Measurements from ENCODE around the gene KIAA2012.

Gene KIAA2012

GRCh38 chr2:202072737-202073401 is at the start of gene KIAA2012:
Gene KIAA2012 (plus strand): TSS chr2:202073255. CDS start chr2:202073628, 373 bp downstream.
- no peak for DNase-seq

- DNase-seq: no peak
Measured at GRCh38 chr2:202023904-202024266, 49.2 kb upstream of the KIAA2012 start.

- DNase-seq: no peak
Measured at GRCh38 chr2:202024871-202025270, 48.2 kb upstream of the KIAA2012 start.

- no peak for DNase-seq
Measured at GRCh38 chr2:202025816-202026215, 47.2 kb upstream of the KIAA2012 start.

- no peak for DNase-seq
Measured at GRCh38 chr2:202026507-202026906, 46.5 kb upstream of the KIAA2012 start.

- DNase-seq: no peak
Measured at GRCh38 chr2:202030691-202031090, 42.4 kb upstream of the KIAA2012 start.

- DNase-seq: no peak
Measured at GRCh38 chr2:202031246-202031951, 41.7 kb upstream of the KIAA2012 start.

GRCh38 chr2:202032846-202033316 is 40.2 kb upstream of the KIAA2012 start:
- peak; percentile 43 for DNase-seq

- peak; percentile 61 for DNase-seq
Measured at GRCh38 chr2:202033317-202034248, 39.5 kb upstream of the KIAA2012 start, which contains the start of gene FZD7. Gene FZD7 (plus strand): TSS chr2:202033855. CDS start chr2:202034648, 793 bp downstream.

- peak; percentile 29 for DNase-seq
Measured at GRCh38 chr2:202034249-202035088, 38.6 kb upstream of the KIAA2012 start.

GRCh38 chr2:202035089-202035940 is 37.7 kb upstream of the KIAA2012 start:
- no peak for DNase-seq

GRCh38 chr2:202035941-202036372 is 37.1 kb upstream of the KIAA2012 start:
- DNase-seq: no peak

- DNase-seq: no peak
Measured at GRCh38 chr2:202036601-202037037, 36.4 kb upstream of the KIAA2012 start.

GRCh38 chr2:202037086-202037485 is 36.0 kb upstream of the KIAA2012 start:
- no peak for DNase-seq

- no peak for DNase-seq
Measured at GRCh38 chr2:202038471-202039277, 34.4 kb upstream of the KIAA2012 start.

GRCh38 chr2:202039278-202040078 is 33.6 kb upstream of the KIAA2012 start:
- DNase-seq: no peak

GRCh38 chr2:202040079-202040844 is 32.8 kb upstream of the KIAA2012 start:
- no peak for DNase-seq

- DNase-seq: no peak
Measured at GRCh38 chr2:202042444-202042843, 30.6 kb upstream of the KIAA2012 start.

- DNase-seq: no peak
Measured at GRCh38 chr2:202043475-202043874, 29.6 kb upstream of the KIAA2012 start.
